Measurements from ENCODE around the gene SUGCT.

SUGCT gene

DNA sequence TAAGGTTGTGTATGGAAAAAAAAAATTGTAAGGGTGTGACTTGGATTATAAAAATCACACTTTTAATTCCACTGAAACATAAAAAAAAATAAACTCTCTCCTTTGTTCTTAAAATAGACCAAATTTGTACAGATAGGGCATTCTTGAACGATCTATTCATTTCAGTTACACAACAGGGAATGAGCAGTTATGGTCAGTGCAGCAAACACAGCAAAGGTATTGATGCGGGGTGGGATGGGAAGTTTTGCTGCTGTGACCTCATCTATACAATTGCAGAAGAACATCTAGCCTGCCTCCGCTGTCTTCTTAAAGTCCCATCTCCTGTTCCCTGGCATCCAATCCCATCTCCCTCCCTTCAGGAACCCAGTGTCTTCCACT is 580.2 kb downstream of the SUGCT start:
- Histone ChIP-seq H3K79me2 (ENCODE audit: insufficient read depth, low read length) (no peaks in the 10 kb centered on the region), H4K20me1 (ENCODE audit: insufficient read depth, low read length, poor library complexity, severe bottlenecking) (no peaks in the 10 kb centered on the region), H3F3A (ENCODE audit: low read depth) (no peaks in the 10 kb centered on the region), H3K4me3 (ENCODE audit: low read length, poor library complexity, severe bottlenecking) (no peak overlapping the region), H3K4me2 (ENCODE audit: low read depth, low read length, poor library complexity, severe bottlenecking) (no peak overlapping the region), H3K9me2 (replicated peaks; ENCODE audit: low read depth, low read length) (no peaks in the 10 kb centered on the region), H3K36me3 (ENCODE audit: insufficient read depth, low read length) (no peaks in the 10 kb centered on the region), H2AFZ (ENCODE audit: low read length) (no peak overlapping the region), H3K9me3 (ENCODE audit: insufficient read depth, low read depth, low read length) (no peaks in the 10 kb centered on the region), H3K27me3 (ENCODE audit: insufficient read depth, low read length, poor library complexity, severe bottlenecking) (peaks cover 48% of the 10 kb centered on the region), H3K9ac (ENCODE audit: low read depth, low read length, poor library complexity, severe bottlenecking) (no peak overlapping the region), H3K4me1 (ENCODE audit: insufficient read depth, low read length, poor library complexity, severe bottlenecking) (no peaks in the 10 kb centered on the region)
- no peak for TF ChIP-seq EZH2phosphoT487 (IDR thresholded peaks at IDR 0.05; ENCODE audit: borderline replicate concordance)
- TF ChIP-seq, protein P1, sequence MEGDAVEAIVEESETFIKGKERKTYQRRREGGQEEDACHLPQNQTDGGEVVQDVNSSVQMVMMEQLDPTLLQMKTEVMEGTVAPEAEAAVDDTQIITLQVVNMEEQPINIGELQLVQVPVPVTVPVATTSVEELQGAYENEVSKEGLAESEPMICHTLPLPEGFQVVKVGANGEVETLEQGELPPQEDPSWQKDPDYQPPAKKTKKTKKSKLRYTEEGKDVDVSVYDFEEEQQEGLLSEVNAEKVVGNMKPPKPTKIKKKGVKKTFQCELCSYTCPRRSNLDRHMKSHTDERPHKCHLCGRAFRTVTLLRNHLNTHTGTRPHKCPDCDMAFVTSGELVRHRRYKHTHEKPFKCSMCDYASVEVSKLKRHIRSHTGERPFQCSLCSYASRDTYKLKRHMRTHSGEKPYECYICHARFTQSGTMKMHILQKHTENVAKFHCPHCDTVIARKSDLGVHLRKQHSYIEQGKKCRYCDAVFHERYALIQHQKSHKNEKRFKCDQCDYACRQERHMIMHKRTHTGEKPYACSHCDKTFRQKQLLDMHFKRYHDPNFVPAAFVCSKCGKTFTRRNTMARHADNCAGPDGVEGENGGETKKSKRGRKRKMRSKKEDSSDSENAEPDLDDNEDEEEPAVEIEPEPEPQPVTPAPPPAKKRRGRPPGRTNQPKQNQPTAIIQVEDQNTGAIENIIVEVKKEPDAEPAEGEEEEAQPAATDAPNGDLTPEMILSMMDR (conservative IDR thresholded peaks at IDR 0.05; ENCODE audit: low read length): no peak

- Histone ChIP-seq H3F3A (ENCODE audit: low read depth) (no peaks in the 10 kb centered on the region), H3K79me2 (ENCODE audit: insufficient read depth, low read length) (no peaks in the 10 kb centered on the region), H3K4me1 (ENCODE audit: insufficient read depth, low read length, poor library complexity, severe bottlenecking) (no peaks in the 10 kb centered on the region), H3K36me3 (ENCODE audit: insufficient read depth, low read length) (no peaks in the 10 kb centered on the region), H3K9me3 (ENCODE audit: insufficient read depth, low read depth, low read length) (no peaks in the 10 kb centered on the region), H3K27me3 (ENCODE audit: insufficient read depth, low read length, poor library complexity, severe bottlenecking) (peaks cover 58% of the 10 kb centered on the region), H3K9me2 (replicated peaks; ENCODE audit: low read depth, low read length) (no peaks in the 10 kb centered on the region), H3K4me3 (ENCODE audit: low read length, poor library complexity, severe bottlenecking) (no peak overlapping the region), H3K4me2 (ENCODE audit: low read depth, low read length, poor library complexity, severe bottlenecking) (no peak overlapping the region), H3K9ac (ENCODE audit: low read depth, low read length, poor library complexity, severe bottlenecking) (no peak overlapping the region), H2AFZ (ENCODE audit: low read length) (no peak overlapping the region), H4K20me1 (ENCODE audit: insufficient read depth, low read length, poor library complexity, severe bottlenecking) (no peaks in the 10 kb centered on the region)
- no peak for TF ChIP-seq EZH2phosphoT487 (IDR thresholded peaks at IDR 0.05; ENCODE audit: borderline replicate concordance)
- TF ChIP-seq, protein P1 (conservative IDR thresholded peaks at IDR 0.05; ENCODE audit: low read length): no peak
Measured at GRCh38 chr7:40716052-40716451, 581.2 kb downstream of the SUGCT start.

GRCh38 chr7:40717242-40717641 is 582.4 kb downstream of the SUGCT start:
- Histone ChIP-seq H3K9me3 (ENCODE audit: insufficient read depth, low read depth, low read length) (no peaks in the 10 kb centered on the region), H3K79me2 (ENCODE audit: insufficient read depth, low read length) (no peaks in the 10 kb centered on the region), H3K9me2 (replicated peaks; ENCODE audit: low read depth, low read length) (no peaks in the 10 kb centered on the region), H3K4me3 (ENCODE audit: low read length, poor library complexity, severe bottlenecking) (no peak overlapping the region), H3F3A (ENCODE audit: low read depth) (no peaks in the 10 kb centered on the region), H3K27me3 (ENCODE audit: insufficient read depth, low read length, poor library complexity, severe bottlenecking) (peaks cover 63% of the 10 kb centered on the region), H3K36me3 (ENCODE audit: insufficient read depth, low read length) (no peaks in the 10 kb centered on the region), H2AFZ (ENCODE audit: low read length) (no peak overlapping the region), H3K9ac (ENCODE audit: low read depth, low read length, poor library complexity, severe bottlenecking) (no peak overlapping the region), H3K4me2 (ENCODE audit: low read depth, low read length, poor library complexity, severe bottlenecking) (no peak overlapping the region), H4K20me1 (ENCODE audit: insufficient read depth, low read length, poor library complexity, severe bottlenecking) (no peaks in the 10 kb centered on the region), H3K4me1 (ENCODE audit: insufficient read depth, low read length, poor library complexity, severe bottlenecking) (no peaks in the 10 kb centered on the region)
- TF ChIP-seq, protein P1 (conservative IDR thresholded peaks at IDR 0.05; ENCODE audit: low read length): no peak
- no peak for TF ChIP-seq EZH2phosphoT487 (IDR thresholded peaks at IDR 0.05; ENCODE audit: borderline replicate concordance)
